ENCODE measurements around the gene SUSD4. TPM values are rescaled to one million over a fixed set of nuclear protein-coding genes. Genes with fewer than 3 reads are reported as not detected.

Gene SUSD4
- total and polyA plus RNA-seq, 2 of the 8 experiments (the other 6 are each of a cell fraction or from before 2014, with no cell fraction given), result 3.9 to 5.2 TPM

GRCh38 chr1:223401873-223402789 is 38.2 kb upstream of the SUSD4 start:
- no peaks in the 10 kb centered on the region for H3K79me1 ChIP-seq (ENCODE audit: low read depth, low read length)
- no peak overlapping the region for H3K18ac ChIP-seq (ENCODE audit: extremely low read depth, low read length)
- H3K79me2 ChIP-seq (ENCODE audit: control insufficient read depth in 1 of 2, insufficient read depth in 2 of 2, low read length in 2 of 2), result no peaks in the 10 kb centered on the region
- no peak overlapping the region for H3K27ac ChIP-seq (ENCODE audit: low read depth, low read length)
- no peak overlapping the region for H2AK5ac ChIP-seq (ENCODE audit: low read depth, low read length)
- no peak overlapping the region for H2BK15ac ChIP-seq (ENCODE audit: low read length)
- no peaks in the 10 kb centered on the region for H4K20me1 ChIP-seq (replicated peaks in 1 of 2; ENCODE audit: control insufficient read depth in 1 of 2, insufficient read depth in 2 of 2, low read length in 2 of 2)
- H3K14ac ChIP-seq (ENCODE audit: insufficient read length), result no peak overlapping the region
- H3K56ac ChIP-seq (replicated peaks; ENCODE audit: insufficient read length, low read depth, low read length), result no peak overlapping the region
- no peak overlapping the region; a peak in 1 of 8 replicates for H3K4me3 ChIP-seq (ENCODE audit: extremely low read depth in 1 of 4, insufficient read depth in 2 of 4, low read depth in 3 of 4, low read length in 4 of 4)
- DNase-seq (ENCODE audit: low read depth in 1 of 2, low spot score in 2 of 2) (no peak), FAIRE-seq (no peak)
- H3K23me2 ChIP-seq (ENCODE audit: low read depth, low read length), result no peaks in the 10 kb centered on the region
- H3K4ac ChIP-seq (replicated peaks; ENCODE audit: insufficient read length, low read depth, low read length), result no peak overlapping the region
- POLR2A ChIA-PET (ENCODE audit: partially characterized antibody), result interaction anchor here (0.8 kb wide), 1 partner anchor 38 kb away, joined by 3 read pairs; the partner anchor contains the start of gene SUSD4
- no peak overlapping the region for H2BK120ac ChIP-seq (replicated peaks; ENCODE audit: low read depth, low read length)
- no peak overlapping the region for H2BK12ac ChIP-seq (ENCODE audit: low read depth, low read length)
- WGBS, 2 experiments (ENCODE audit: extremely low coverage in 1 of 2, insufficient coverage in 1 of 2, insufficient read length in 1 of 2, insufficient replicate concordance in 2 of 2, low coverage in 1 of 2, low lambda C conversion rate in 2 of 2, missing lambda C conversion rate in 1 of 2), result 83% methylated on average over 2 of the region's 2 CpGs; no CpG with 5 or more reads in 1 of the 2 experiments
- H3K4me2 ChIP-seq (ENCODE audit: insufficient read depth in 1 of 2, low read depth in 2 of 2, low read length in 2 of 2), result no peak overlapping the region
- H2BK5ac ChIP-seq (ENCODE audit: low read depth, low read length), result no peak overlapping the region
- no peak overlapping the region for H2BK20ac ChIP-seq (ENCODE audit: low read length)
- H4K8ac ChIP-seq (ENCODE audit: extremely low read depth, insufficient read depth, low read length), result no peak overlapping the region
- CTCF ChIA-PET (ENCODE audit: partially characterized antibody), result interaction anchor here (1.3 to 1.5 kb wide), 2 partner anchors 9 to 10 kb away, joined by 3 to 4 read pairs; partner anchors contain the start of gene CCDC185
- no peak overlapping the region for H2AFZ ChIP-seq (ENCODE audit: low read length)
- H4K91ac ChIP-seq (replicated peaks; ENCODE audit: insufficient read length, low read length), result peak overlapping the region; percentile 54
- H3K4me1 ChIP-seq (replicated peaks in 1 of 4; ENCODE audit: control insufficient read depth in 3 of 4, insufficient read depth in 4 of 4, low read length in 3 of 4), result no peaks in the 10 kb centered on the region
- no peaks in the 10 kb centered on the region for H3K27me3 ChIP-seq (replicated peaks in 1 of 4; ENCODE audit: control insufficient read depth in 3 of 4, extremely low read depth in 1 of 4, insufficient read depth in 3 of 4, low read length in 3 of 4)
- no peak overlapping the region for H3K23ac ChIP-seq (ENCODE audit: insufficient read length)
- no peaks in the 10 kb centered on the region for H3K9me3 ChIP-seq (ENCODE audit: insufficient read depth in 2 of 2, low read depth in 1 of 2, low read length in 1 of 2)
- no peak overlapping the region for H3K9ac ChIP-seq (replicated peaks in 1 of 4; ENCODE audit: extremely low read depth in 1 of 4, low read depth in 3 of 4, low read length in 3 of 4)
- no peaks in the 10 kb centered on the region for H3K36me3 ChIP-seq (ENCODE audit: control insufficient read depth in 2 of 4, insufficient read depth in 4 of 4, low read length in 3 of 4)
- H4K5ac ChIP-seq (ENCODE audit: insufficient read length, low read depth, low read length), result no peak overlapping the region
- TF ChIP-seq JUND (IDR thresholded peaks at IDR 0.05; ENCODE audit: low read length) (no peak), TAF1 (IDR thresholded peaks at IDR 0.05; ENCODE audit: low read depth, low read length) (no peak), BRCA1 (IDR thresholded peaks at IDR 0.05; ENCODE audit: low read depth, low read length) (no peak), YY1 (IDR thresholded peaks at IDR 0.05; ENCODE audit: low read depth, low read length) (no peak), CTCF (IDR thresholded peaks at IDR 0.05; ENCODE audit: control extremely low read depth in 1 of 3, insufficient read depth in 1 of 3, low read depth in 1 of 3, low read length in 3 of 3) (no peak), NANOG (IDR thresholded peaks at IDR 0.05; ENCODE audit: insufficient read depth, low read depth, low read length, poor library complexity, severe bottlenecking) (no peak), ASH2L (IDR thresholded peaks at IDR 0.05; ENCODE audit: low read length) (no peak), TAF7 (optimal IDR thresholded peaks at IDR 0.05; ENCODE audit: borderline replicate concordance, low read depth, low read length) (no peak), CREB1 (IDR thresholded peaks at IDR 0.05) (no peak), BCL11A (IDR thresholded peaks at IDR 0.05; ENCODE audit: low read depth in 2 of 2, low read length in 2 of 2) (no peak)

Data from H1 (cell line).